ENCODE results near the gene CHL1.

CHL1 gene

GRCh38 chr3:279325-279724 lies 82.8 kb downstream of the CHL1 start:
- DNase-seq: no peak

- no peak for DNase-seq
Measured at GRCh38 chr3:280681-281080, 84.1 kb downstream of the CHL1 start.

- no peak for DNase-seq
Measured at GRCh38 chr3:284322-284721, 87.8 kb downstream of the CHL1 start.

- no peak for DNase-seq
Measured at GRCh38 chr3:288417-288816, 91.9 kb downstream of the CHL1 start.

GRCh38 chr3:291028-291427 lies 94.5 kb downstream of the CHL1 start:
- no peak for DNase-seq

- no peak for DNase-seq
Measured at GRCh38 chr3:291646-292436, 95.3 kb downstream of the CHL1 start.

- DNase-seq: no peak
Measured at GRCh38 chr3:294096-294495, 97.5 kb downstream of the CHL1 start.

GRCh38 chr3:294581-294980 lies 98.0 kb downstream of the CHL1 start:
- DNase-seq: no peak

GRCh38 chr3:295166-295565 lies 98.6 kb downstream of the CHL1 start:
- no peak for DNase-seq

- DNase-seq: no peak
Measured at GRCh38 chr3:297585-297984, 101.0 kb downstream of the CHL1 start.

GRCh38 chr3:299590-300301 lies 103.2 kb downstream of the CHL1 start:
- DNase-seq: no peak

- no peak for DNase-seq
Measured at GRCh38 chr3:307182-307581, 110.6 kb downstream of the CHL1 start.

- no peak for DNase-seq
Measured at GRCh38 chr3:308597-309321, 112.2 kb downstream of the CHL1 start.

GRCh38 chr3:312160-312733 lies 115.7 kb downstream of the CHL1 start:
- no peak for DNase-seq

- no peak for DNase-seq
Measured at GRCh38 chr3:312911-313310, 116.3 kb downstream of the CHL1 start.

GRCh38 chr3:317012-317411 lies 120.4 kb downstream of the CHL1 start:
- no peak for DNase-seq

GRCh38 chr3:318903-319302 lies 122.3 kb downstream of the CHL1 start:
- no peak for DNase-seq

GRCh38 chr3:324423-324822 lies 127.9 kb downstream of the CHL1 start:
- no peak for DNase-seq

- DNase-seq: no peak
Measured at GRCh38 chr3:325495-325894, 128.9 kb downstream of the CHL1 start.

GRCh38 chr3:330494-331115 lies 134.0 kb downstream of the CHL1 start:
- DNase-seq: no peak

- DNase-seq: no peak
Measured at GRCh38 chr3:331881-332280, 135.3 kb downstream of the CHL1 start.

GRCh38 chr3:332701-333100 lies 136.1 kb downstream of the CHL1 start:
- DNase-seq: no peak

- no peak for DNase-seq
Measured at GRCh38 chr3:335240-335639, 138.7 kb downstream of the CHL1 start.
